ENCODE results near the gene MBTD1. TPM values are rescaled to one million over a fixed set of nuclear protein-coding genes. Genes with fewer than 3 reads are reported as not detected.

Gene MBTD1
- total and polyA plus RNA-seq, 9 of the 15 experiments (the other 6 are each of a cell fraction or from before 2014, with no cell fraction given): 2.1 to 26.3 (median 13.3) TPM

DNA sequence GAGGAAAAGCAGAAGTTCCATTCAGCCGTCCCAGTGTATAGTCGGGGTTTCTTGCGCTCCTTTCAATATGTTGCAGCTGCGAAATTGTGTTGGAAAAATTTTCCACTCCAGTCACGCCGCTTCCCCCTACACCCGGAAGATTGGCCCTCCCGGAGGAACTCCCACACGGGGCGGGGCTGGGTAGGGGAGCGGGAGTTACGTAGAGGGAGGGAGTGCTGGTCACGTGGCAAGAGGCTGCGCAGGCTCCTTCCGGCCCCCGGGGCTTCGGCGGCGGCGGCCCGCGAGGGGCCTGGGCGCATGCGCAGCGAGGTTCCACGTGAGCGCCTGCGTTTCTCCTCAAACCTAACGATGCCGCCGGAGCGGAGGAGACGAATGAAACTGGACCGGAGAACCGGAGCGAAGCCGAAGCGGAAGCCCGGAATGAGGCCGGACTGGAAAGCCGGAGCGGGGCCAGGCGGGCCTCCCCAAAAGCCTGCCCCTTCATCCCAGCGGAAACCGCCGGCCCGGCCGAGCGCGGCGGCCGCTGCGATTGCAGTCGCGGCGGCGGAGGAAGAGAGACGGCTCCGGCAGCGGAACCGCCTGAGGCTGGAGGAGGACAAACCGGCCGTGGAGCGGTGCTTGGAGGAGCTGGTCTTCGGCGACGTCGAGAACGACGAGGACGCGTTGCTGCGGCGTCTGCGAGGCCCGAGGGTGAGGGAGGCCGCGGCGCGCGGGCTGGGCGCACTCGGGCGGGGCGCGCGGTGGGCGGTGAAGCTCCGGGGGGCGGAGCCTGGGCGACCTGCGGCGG is 581 bp upstream of the MBTD1 start, which contains the start of gene UTP18 (continued):
- no peak for TF ChIP-seq TCFL5 (CRISPR knock-in tag; conservative IDR thresholded peaks at IDR 0.05)
- no peak for TF ChIP-seq ZNF23 (CRISPR knock-in tag; IDR thresholded peaks at IDR 0.05)
- peak; percentile 96 to 98 for TF ChIP-seq MAZ (CRISPR knock-in tag; conservative IDR thresholded peaks at IDR 0.05 in 1 of 2, IDR thresholded peaks at IDR 0.05 in 1 of 2)
- no peak for TF ChIP-seq SNRNP70 (optimal IDR thresholded peaks at IDR 0.05; ENCODE audit: low read depth, low read length)
- TF ChIP-seq, protein P1, sequence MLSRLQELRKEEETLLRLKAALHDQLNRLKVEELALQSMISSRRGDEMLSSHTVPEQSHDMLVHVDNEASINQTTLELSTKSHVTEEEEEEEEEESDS (CRISPR knock-in tag; IDR thresholded peaks at IDR 0.05): no peak
- peak; percentile 37 for TF ChIP-seq TBP (optimal IDR thresholded peaks at IDR 0.05; ENCODE audit: low read depth, low read length)
- TF ChIP-seq, protein P2, sequence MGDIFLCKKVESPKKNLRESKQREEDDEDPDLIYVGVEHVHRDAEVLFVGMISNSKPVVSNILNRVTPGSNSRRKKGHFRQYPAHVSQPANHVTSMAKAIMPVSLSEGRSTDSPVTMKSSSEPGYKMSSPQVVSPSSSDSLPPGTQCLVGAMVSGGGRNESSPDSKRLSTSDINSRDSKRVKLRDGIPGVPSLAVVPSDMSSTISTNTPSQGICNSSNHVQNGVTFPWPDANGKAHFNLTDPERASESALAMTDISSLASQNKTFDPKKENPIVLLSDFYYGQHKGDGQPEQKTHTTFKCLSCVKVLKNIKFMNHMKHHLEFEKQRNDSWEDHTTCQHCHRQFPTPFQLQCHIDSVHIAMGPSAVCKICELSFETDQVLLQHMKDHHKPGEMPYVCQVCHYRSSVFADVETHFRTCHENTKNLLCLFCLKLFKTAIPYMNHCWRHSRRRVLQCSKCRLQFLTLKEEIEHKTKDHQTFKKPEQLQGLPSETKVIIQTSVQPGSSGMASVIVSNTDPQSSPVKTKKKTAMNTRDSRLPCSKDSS (IDR thresholded peaks at IDR 0.05; ENCODE audit: low read depth, partially characterized antibody): no peak
- no peak for TF ChIP-seq GTF2F1 (IDR thresholded peaks at IDR 0.05; ENCODE audit: low read depth, low read length)
- peak; percentile 88; the same call in 1 of the 2 replicates for TF ChIP-seq SREBF1 (IDR thresholded peaks at IDR 0.05; ENCODE audit: borderline replicate concordance, low read depth, low read length)
- no peak for TF ChIP-seq NFATC3 (IDR thresholded peaks at IDR 0.05)
- TF ChIP-seq RFX5 (IDR thresholded peaks at IDR 0.05; ENCODE audit: low read depth, low read length): no peak
- peak; percentile 83; the same call in 1 of the 2 replicates for TF ChIP-seq PHF8 (IDR thresholded peaks at IDR 0.05; ENCODE audit: borderline replicate concordance, low read length)
- TF ChIP-seq CC2D1A (IDR thresholded peaks at IDR 0.05): 0 out of 2 replicates have a peak, but pooled peaks have one; percentile 64
- TF ChIP-seq, protein P3, sequence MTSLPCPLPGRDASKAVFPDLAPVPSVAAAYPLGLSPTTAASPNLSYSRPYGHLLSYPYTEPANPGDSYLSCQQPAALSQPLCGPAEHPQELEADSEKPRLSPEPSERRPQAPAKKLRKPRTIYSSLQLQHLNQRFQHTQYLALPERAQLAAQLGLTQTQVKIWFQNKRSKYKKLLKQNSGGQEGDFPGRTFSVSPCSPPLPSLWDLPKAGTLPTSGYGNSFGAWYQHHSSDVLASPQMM (CRISPR knock-in tag; IDR thresholded peaks at IDR 0.05): no peak
- TF ChIP-seq, protein P4, sequence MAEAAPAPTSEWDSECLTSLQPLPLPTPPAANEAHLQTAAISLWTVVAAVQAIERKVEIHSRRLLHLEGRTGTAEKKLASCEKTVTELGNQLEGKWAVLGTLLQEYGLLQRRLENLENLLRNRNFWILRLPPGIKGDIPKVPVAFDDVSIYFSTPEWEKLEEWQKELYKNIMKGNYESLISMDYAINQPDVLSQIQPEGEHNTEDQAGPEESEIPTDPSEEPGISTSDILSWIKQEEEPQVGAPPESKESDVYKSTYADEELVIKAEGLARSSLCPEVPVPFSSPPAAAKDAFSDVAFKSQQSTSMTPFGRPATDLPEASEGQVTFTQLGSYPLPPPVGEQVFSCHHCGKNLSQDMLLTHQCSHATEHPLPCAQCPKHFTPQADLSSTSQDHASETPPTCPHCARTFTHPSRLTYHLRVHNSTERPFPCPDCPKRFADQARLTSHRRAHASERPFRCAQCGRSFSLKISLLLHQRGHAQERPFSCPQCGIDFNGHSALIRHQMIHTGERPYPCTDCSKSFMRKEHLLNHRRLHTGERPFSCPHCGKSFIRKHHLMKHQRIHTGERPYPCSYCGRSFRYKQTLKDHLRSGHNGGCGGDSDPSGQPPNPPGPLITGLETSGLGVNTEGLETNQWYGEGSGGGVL (CRISPR knock-in tag; IDR thresholded peaks at IDR 0.05): no peak
- TF ChIP-seq GATA2 (CRISPR knock-in tag; IDR thresholded peaks at IDR 0.05): no peak
- peak; percentile 84; the same call in 1 of the 2 replicates for TF ChIP-seq KAT7 (CRISPR knock-in tag; IDR thresholded peaks at IDR 0.05; ENCODE audit: borderline replicate concordance)
- TF ChIP-seq SRSF7 (optimal IDR thresholded peaks at IDR 0.05; ENCODE audit: low read depth, low read length): no peak
- TF ChIP-seq MAFF (IDR thresholded peaks at IDR 0.05; ENCODE audit: low read length): peak; percentile 68
- peak; percentile 4; the same call in 1 of the 2 replicates for TF ChIP-seq SOX6 (IDR thresholded peaks at IDR 0.05)
- TF ChIP-seq HNRNPH1 (optimal IDR thresholded peaks at IDR 0.05; ENCODE audit: low read depth, low read length): no peak
- peak; percentile 81 for TF ChIP-seq SUPT5H (IDR thresholded peaks at IDR 0.05)
- peak; percentile 56; the same call in 1 of the 2 replicates for TF ChIP-seq SMAD4 (CRISPR knock-in tag; conservative IDR thresholded peaks at IDR 0.05)
- peak; percentile 48; the same call in 1 of the 2 replicates for TF ChIP-seq NR2C2 (CRISPR knock-in tag; IDR thresholded peaks at IDR 0.05)
- TF ChIP-seq NR2C2 (tag; IDR thresholded peaks at IDR 0.05): peak; percentile 94
- TF ChIP-seq ZNF146 (CRISPR knock-in tag; IDR thresholded peaks at IDR 0.05; ENCODE audit: unreplicated experiment): no peak
